Right lobe of liver (tissue), 6 donors: Measurements from ENCODE around the gene VWA8. TPM values are rescaled to one million over a fixed set of nuclear protein-coding genes. Genes with fewer than 3 reads are reported as not detected.

Experiments
- ATAC-seq, 4 donors: fragments of 200-7000 bp; cut with Tn5 transposase; one replicate each; pipeline ENCODE4 v1.9.1; 2020; ENCODE audit warnings: mild to moderate bottlenecking in 4 of 4, moderate library complexity in 4 of 4
- DNase-seq, 3 donors: peaks; one replicate each; pipeline ENCODE4 v3.0.0-alpha.2; 2020
- H3K27ac ChIP-seq, 3 donors: fragments of 200-600 bp; one replicate each; pipeline ENCODE4 v1.8.0; 2022
- H3K27me3 ChIP-seq, 2 donors: fragments of 200-600 bp; one replicate each; pipeline ENCODE4 v1.8.0; 2022
- H3K36me3 ChIP-seq, 4 donors: fragments of 200-600 bp; sonication (generic) in 1 of 4; one replicate each; pipeline versions ENCODE4 v1.5.1 to v1.8.0; 2017 to 2022; ENCODE audit warnings: control low read depth in 1 of 4
- H3K4me1 ChIP-seq, 4 donors: fragments of 200-600 bp; sonication (generic) in 1 of 4; one replicate each; pipeline versions ENCODE4 v1.5.1 to v1.8.0; 2017 to 2022; ENCODE audit warnings: control low read depth in 1 of 4
- H3K4me3 ChIP-seq, 3 donors: fragments of 200-600 bp; one replicate each; pipeline ENCODE4 v1.8.0; 2022
- H3K9me3 ChIP-seq, 4 donors: fragments of 200-600 bp; sonication (generic) in 1 of 4; one replicate each; pipeline versions ENCODE4 v1.5.1 to v1.8.0; 2017 to 2022; ENCODE audit warnings: control low read depth in 1 of 4
- CTCF ChIP-seq, 4 donors: fragments of 200-600 bp in 3 of 4; fragments of 450-650 bp in 1 of 4; IDR thresholded peaks; one replicate each; pipeline versions ENCODE4 v1.5.1 to v1.8.0; 2016 to 2022; ENCODE audit warnings: antibody characterized with exemption in 4 of 4, mild to moderate bottlenecking in 2 of 4
- POLR2A ChIP-seq: fragments of 450-650 bp; IDR thresholded peaks from one replicate; pipeline ENCODE4 v1.6.1; 2017; ENCODE audit warnings: antibody characterized with exemption, mild to moderate bottlenecking
- WGBS: methylation state at CpG from one replicate; pipeline ENCODE4 v1.1.6; 2018; ENCODE audit warnings: low coverage, low lambda C conversion rate; ENCODE audit not compliant: insufficient coverage; ENCODE audit errors: missing lambda C conversion rate; 5-methylcytosine and 5-hydroxymethylcytosine counted together
- intact Hi-C, 2 donors: fragments of 100-400 bp; cut with DNase I; formaldehyde crosslinking; loops; one replicate each; pipeline versions ENCODE4 v1.11.2 to v1.14.1; 2022
- total RNA-seq, 6 experiments: library from RNA; depleted of rRNA in 2 of 6; stranded (reverse); fragments of >200 nt in 2 of 6; fragmentation: NEBNext Ultra II Directional in 3 of 6; extraction: Animal tissue kit (Norgen Biotek cat#: 25700) in 3 of 6; gene quantifications; one replicate each; pipeline versions ENCODE4 v1.1.0 to v1.2.4, GENCODE V29; 2016 to 2023
- donor health status: DM: no; HTN: yes; CAD: no.
- donor health status: DM: no; HTN: no; CAD: no.
- donor health status: DM: no; HTN: no; CAD: no.
- donor health status: DM: no; HTN: yes; CAD: no.
- donor health status: DM: no; HTN: yes; CAD: no.

The VWA8 gene
- total RNA-seq, 6 experiments from 2014 or later: 19.4 to 33.8 (median 30.8) TPM

- DNase-seq (no peak), ATAC-seq (no peak)
- Histone ChIP-seq H3K27ac (no peak overlapping the region), H3K27me3 (no peaks in the 10 kb centered on the region), H3K9me3 (no peaks in the 10 kb centered on the region), H3K4me3 (no peak overlapping the region), H3K4me1 (no peaks in the 10 kb centered on the region), H3K36me3 (no peaks in the 10 kb centered on the region)
- no peak for TF ChIP-seq CTCF (IDR thresholded peaks at IDR 0.05)
- WGBS: 100% methylated on average over 1 of the region's 1 CpG
- intact Hi-C loops: no loop called here
Observed at GRCh38 chr13:41782086-41782485, 178.8 kb downstream of the VWA8 start.

- ATAC-seq: no peak
- no peak overlapping the region for H3K4me3 ChIP-seq
Observed at GRCh38 chr13:41780715-41781706, 179.9 kb downstream of the VWA8 start.

GRCh38 chr13:41775251-41775650, 185.7 kb downstream of the VWA8 start:
- Histone ChIP-seq H3K36me3 (peaks cover 0 to 3% (median 0%) of the 10 kb centered on the region in 4 donors), H3K9me3 (no peaks in the 10 kb centered on the region), H3K27ac (no peak overlapping the region), H3K27me3 (no peaks in the 10 kb centered on the region), H3K4me1 (no peaks in the 10 kb centered on the region), H3K4me3 (no peak overlapping the region)
- no CpG with 5 or more reads among the region's 2 CpGs for WGBS
- ATAC-seq: no peak
- no peak for TF ChIP-seq CTCF (IDR thresholded peaks at IDR 0.05)
- no peak for TF ChIP-seq POLR2A
- DNase-seq: no peak
- intact Hi-C loops: no loop called here

More at GRCh38 chr13:41780715-41781706, 179.9 kb downstream of the VWA8 start:
- H3K36me3 ChIP-seq: peaks cover 0 to 3% (median 0%) of the 10 kb centered on the region in 4 donors
- H3K27me3 ChIP-seq: no peaks in the 10 kb centered on the region
- WGBS: 80% methylated on average over 5 of the region's 5 CpGs
- H3K4me1 ChIP-seq: no peaks in the 10 kb centered on the region
- no peak for DNase-seq
- intact Hi-C loops: no loop called here
- no peak for TF ChIP-seq CTCF (IDR thresholded peaks at IDR 0.05)
- no peak for TF ChIP-seq POLR2A
- no peak overlapping the region for H3K27ac ChIP-seq
- no peaks in the 10 kb centered on the region for H3K9me3 ChIP-seq

DNA sequence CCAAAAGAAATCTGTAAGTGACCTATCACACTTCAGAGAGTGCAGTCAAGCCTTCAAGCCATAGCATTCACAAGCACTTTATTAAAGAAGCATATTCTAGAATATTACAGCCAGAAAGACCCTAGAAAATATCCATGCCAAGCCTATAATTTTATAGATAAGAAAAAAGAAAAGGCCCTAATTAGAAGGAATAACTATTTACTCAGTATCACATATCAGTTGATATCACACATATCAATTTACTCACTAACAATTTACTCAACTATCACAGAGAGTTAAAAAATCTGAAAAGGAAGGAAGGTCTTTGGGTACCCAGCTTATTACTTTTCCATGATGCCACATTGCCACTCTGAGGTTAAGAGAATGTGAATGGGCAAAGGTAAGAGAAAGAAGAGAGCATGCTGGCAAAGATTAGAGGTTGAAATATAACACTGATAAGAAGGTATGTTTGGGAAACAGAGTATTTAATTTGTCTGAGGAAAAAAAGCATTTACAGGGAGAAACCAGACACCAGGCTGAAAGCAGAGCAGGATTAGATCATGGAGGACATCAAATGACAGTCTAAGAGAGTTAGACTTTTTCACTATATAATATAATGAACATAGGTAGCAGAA, 186.2 kb downstream of the VWA8 start:
- H3K4me3 ChIP-seq: no peak overlapping the region
- ATAC-seq: peak in 1 of 4 donors; percentile 20
- intact Hi-C loops: no loop called here
- H3K9me3 ChIP-seq: no peaks in the 10 kb centered on the region
- no peak overlapping the region for H3K27ac ChIP-seq
- peaks cover 0 to 3% (median 0%) of the 10 kb centered on the region in 4 donors for H3K36me3 ChIP-seq
- H3K27me3 ChIP-seq: no peaks in the 10 kb centered on the region
- TF ChIP-seq POLR2A (no peak), CTCF (IDR thresholded peaks at IDR 0.05) (no peak)
- no peak for DNase-seq
- no peaks in the 10 kb centered on the region for H3K4me1 ChIP-seq
